H1 (cell line): ENCODE results near the gene MPHOSPH8. TPM values are rescaled to one million over a fixed set of nuclear protein-coding genes. Genes with fewer than 3 reads are reported as not detected.

Source experiments
- BACH1 ChIP-seq: IDR thresholded peaks from 2 replicates; pipeline ENCODE4 v1.6.1; 2012; ENCODE audit warnings: low read length, improper control_type of control experiment
- CEBPB ChIP-seq: IDR thresholded peaks from 2 replicates; pipeline ENCODE4 v1.6.1; 2012; ENCODE audit warnings: low read depth, low read length
- RBBP5 ChIP-seq: IDR thresholded peaks from 2 replicates; pipeline ENCODE4 v1.7.1; 2012; ENCODE audit warnings: low read depth, mild to moderate bottlenecking, inconsistent platforms, low read length, moderate library complexity, borderline replicate concordance
- SIRT6 ChIP-seq: IDR thresholded peaks from one replicate; pipeline ENCODE4 v1.7.1; 2012; ENCODE audit warnings: low read length, inconsistent platforms
- TAF1 ChIP-seq: IDR thresholded peaks from 2 replicates; pipeline ENCODE4 v1.6.1; 2011; ENCODE audit warnings: mild to moderate bottlenecking, low read depth, low read length
- polyA plus RNA-seq, 7 experiments: library from polyadenylated mRNA; depleted of rRNA in 3 of 7; stranded (reverse) in 5 of 7; unstranded in 2 of 7; fragments of >200 nt in 5 of 7; fragments of 200-250 nt in 2 of 7; gene quantifications; 1 replicate in 5 of 7; 2 replicates in 1 of 7; 4 replicates in 1 of 7; pipeline versions ENCODE4 v1.2.1 to v1.2.3, GENCODE V29; 2011 to 2013; ENCODE audit warnings: missing spikeins in 2 of 7, mixed read lengths in 2 of 7
- total RNA-seq: library from RNA; stranded (reverse); fragmentation: NEBNext Ultra II Directional; extraction: Animal tissue kit (Norgen Biotek cat#: 25700); gene quantifications from 2 replicates; pipeline ENCODE4 v1.2.1, GENCODE V29; 2021
- TF ChIP-seq, protein P1 (sequence below): fragments of 300-600 bp; sonication (generic); IDR thresholded peaks from 2 replicates; pipeline ENCODE4 v1.7.1; 2012; ENCODE audit warnings: low read length, moderate library complexity, mild to moderate bottlenecking, inconsistent platforms; ENCODE audit not compliant: insufficient replicate concordance
- TF ChIP-seq, protein P2 (sequence below): IDR thresholded peaks from 2 replicates; pipeline ENCODE4 v1.6.1; 2011; ENCODE audit warnings: low read length, improper control_type of control experiment

Gene MPHOSPH8
- total and polyA plus RNA-seq, 2 of the 8 experiments (the other 6 are each of a cell fraction or from before 2014, with no cell fraction given) = 8.3 to 20.5 TPM

- TF ChIP-seq, protein P1, sequence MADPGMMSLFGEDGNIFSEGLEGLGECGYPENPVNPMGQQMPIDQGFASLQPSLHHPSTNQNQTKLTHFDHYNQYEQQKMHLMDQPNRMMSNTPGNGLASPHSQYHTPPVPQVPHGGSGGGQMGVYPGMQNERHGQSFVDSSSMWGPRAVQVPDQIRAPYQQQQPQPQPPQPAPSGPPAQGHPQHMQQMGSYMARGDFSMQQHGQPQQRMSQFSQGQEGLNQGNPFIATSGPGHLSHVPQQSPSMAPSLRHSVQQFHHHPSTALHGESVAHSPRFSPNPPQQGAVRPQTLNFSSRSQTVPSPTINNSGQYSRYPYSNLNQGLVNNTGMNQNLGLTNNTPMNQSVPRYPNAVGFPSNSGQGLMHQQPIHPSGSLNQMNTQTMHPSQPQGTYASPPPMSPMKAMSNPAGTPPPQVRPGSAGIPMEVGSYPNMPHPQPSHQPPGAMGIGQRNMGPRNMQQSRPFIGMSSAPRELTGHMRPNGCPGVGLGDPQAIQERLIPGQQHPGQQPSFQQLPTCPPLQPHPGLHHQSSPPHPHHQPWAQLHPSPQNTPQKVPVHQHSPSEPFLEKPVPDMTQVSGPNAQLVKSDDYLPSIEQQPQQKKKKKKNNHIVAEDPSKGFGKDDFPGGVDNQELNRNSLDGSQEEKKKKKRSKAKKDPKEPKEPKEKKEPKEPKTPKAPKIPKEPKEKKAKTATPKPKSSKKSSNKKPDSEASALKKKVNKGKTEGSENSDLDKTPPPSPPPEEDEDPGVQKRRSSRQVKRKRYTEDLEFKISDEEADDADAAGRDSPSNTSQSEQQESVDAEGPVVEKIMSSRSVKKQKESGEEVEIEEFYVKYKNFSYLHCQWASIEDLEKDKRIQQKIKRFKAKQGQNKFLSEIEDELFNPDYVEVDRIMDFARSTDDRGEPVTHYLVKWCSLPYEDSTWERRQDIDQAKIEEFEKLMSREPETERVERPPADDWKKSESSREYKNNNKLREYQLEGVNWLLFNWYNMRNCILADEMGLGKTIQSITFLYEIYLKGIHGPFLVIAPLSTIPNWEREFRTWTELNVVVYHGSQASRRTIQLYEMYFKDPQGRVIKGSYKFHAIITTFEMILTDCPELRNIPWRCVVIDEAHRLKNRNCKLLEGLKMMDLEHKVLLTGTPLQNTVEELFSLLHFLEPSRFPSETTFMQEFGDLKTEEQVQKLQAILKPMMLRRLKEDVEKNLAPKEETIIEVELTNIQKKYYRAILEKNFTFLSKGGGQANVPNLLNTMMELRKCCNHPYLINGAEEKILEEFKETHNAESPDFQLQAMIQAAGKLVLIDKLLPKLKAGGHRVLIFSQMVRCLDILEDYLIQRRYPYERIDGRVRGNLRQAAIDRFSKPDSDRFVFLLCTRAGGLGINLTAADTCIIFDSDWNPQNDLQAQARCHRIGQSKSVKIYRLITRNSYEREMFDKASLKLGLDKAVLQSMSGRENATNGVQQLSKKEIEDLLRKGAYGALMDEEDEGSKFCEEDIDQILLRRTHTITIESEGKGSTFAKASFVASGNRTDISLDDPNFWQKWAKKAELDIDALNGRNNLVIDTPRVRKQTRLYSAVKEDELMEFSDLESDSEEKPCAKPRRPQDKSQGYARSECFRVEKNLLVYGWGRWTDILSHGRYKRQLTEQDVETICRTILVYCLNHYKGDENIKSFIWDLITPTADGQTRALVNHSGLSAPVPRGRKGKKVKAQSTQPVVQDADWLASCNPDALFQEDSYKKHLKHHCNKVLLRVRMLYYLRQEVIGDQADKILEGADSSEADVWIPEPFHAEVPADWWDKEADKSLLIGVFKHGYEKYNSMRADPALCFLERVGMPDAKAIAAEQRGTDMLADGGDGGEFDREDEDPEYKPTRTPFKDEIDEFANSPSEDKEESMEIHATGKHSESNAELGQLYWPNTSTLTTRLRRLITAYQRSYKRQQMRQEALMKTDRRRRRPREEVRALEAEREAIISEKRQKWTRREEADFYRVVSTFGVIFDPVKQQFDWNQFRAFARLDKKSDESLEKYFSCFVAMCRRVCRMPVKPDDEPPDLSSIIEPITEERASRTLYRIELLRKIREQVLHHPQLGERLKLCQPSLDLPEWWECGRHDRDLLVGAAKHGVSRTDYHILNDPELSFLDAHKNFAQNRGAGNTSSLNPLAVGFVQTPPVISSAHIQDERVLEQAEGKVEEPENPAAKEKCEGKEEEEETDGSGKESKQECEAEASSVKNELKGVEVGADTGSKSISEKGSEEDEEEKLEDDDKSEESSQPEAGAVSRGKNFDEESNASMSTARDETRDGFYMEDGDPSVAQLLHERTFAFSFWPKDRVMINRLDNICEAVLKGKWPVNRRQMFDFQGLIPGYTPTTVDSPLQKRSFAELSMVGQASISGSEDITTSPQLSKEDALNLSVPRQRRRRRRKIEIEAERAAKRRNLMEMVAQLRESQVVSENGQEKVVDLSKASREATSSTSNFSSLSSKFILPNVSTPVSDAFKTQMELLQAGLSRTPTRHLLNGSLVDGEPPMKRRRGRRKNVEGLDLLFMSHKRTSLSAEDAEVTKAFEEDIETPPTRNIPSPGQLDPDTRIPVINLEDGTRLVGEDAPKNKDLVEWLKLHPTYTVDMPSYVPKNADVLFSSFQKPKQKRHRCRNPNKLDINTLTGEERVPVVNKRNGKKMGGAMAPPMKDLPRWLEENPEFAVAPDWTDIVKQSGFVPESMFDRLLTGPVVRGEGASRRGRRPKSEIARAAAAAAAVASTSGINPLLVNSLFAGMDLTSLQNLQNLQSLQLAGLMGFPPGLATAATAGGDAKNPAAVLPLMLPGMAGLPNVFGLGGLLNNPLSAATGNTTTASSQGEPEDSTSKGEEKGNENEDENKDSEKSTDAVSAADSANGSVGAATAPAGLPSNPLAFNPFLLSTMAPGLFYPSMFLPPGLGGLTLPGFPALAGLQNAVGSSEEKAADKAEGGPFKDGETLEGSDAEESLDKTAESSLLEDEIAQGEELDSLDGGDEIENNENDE = no peak
- TF ChIP-seq TAF1 (no peak), RBBP5 (no peak), BACH1 (no peak), CEBPB (no peak), SIRT6 (no peak)
- TF ChIP-seq, protein P2, sequence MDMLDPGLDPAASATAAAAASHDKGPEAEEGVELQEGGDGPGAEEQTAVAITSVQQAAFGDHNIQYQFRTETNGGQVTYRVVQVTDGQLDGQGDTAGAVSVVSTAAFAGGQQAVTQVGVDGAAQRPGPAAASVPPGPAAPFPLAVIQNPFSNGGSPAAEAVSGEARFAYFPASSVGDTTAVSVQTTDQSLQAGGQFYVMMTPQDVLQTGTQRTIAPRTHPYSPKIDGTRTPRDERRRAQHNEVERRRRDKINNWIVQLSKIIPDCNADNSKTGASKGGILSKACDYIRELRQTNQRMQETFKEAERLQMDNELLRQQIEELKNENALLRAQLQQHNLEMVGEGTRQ = no peak
- TF ChIP-seq, all 59 proteins: peak for 0
These were observed 29.2 kb upstream of the MPHOSPH8 start (continued) for GRCh38 chr13:19604306-19604705.
